ENCODE measurements around the gene PTPRQ. TPM values are rescaled to one million over a fixed set of nuclear protein-coding genes. Genes with fewer than 3 reads are reported as not detected.

Gene PTPRQ
- total and polyA plus RNA-seq, 11 donors: 0.05 to 4.2 (median 0.20) TPM; not detected in 2

DNA sequence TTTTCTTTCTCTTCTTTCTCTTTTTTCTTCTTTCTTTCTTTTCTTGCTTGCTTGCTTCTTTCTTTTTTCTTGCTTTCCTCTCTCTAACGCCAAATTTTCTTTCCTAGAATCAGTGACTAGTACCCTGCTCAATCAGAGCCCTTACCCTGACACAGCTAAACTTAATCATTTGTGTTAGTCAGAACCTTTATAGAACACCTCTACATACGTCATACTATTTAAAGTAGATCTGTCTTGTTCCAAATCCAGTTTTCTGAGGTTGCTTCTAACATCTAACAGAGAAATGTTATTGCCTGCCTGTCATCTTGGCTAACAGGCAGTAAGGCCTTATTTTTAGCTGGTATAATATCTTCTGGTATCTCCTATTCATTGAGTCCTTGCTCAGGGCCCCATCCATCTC lies 197.9 kb downstream of the PTPRQ start:
- Histone ChIP-seq H3K4me1 (no peaks in the 10 kb centered on the region), H3K27ac (no peak overlapping the region), H3K27me3 (no peaks in the 10 kb centered on the region), H3K9me3 (no peaks in the 10 kb centered on the region), H3K4me3 (no peak overlapping the region), H3K36me3 (no peaks in the 10 kb centered on the region)
- no peak for TF ChIP-seq POLR2A (IDR thresholded peaks at IDR 0.05)
- TF ChIP-seq CTCF (IDR thresholded peaks at IDR 0.05): no peak
- no peak for DNase-seq
- intact Hi-C loops (cut with DNase I): no loop called here
- 71 to 84% (median 82%) methylated on average over 2 of the region's 2 CpGs for WGBS, 4 donors
- ATAC-seq: no peak

GRCh38 chr12:80643961-80644360 lies 199.9 kb downstream of the PTPRQ start:
- TF ChIP-seq POLR2A (IDR thresholded peaks at IDR 0.05) (no peak), CTCF (IDR thresholded peaks at IDR 0.05) (no peak)
- Histone ChIP-seq H3K4me1 (no peaks in the 10 kb centered on the region), H3K27ac (no peak overlapping the region), H3K27me3 (no peaks in the 10 kb centered on the region), H3K9me3 (no peaks in the 10 kb centered on the region), H3K36me3 (no peaks in the 10 kb centered on the region), H3K4me3 (no peak overlapping the region)
- ATAC-seq (no peak), DNase-seq (no peak)
- intact Hi-C loops (cut with DNase I): no loop called here
- 28 to 48% (median 41%) methylated on average over 2 of the region's 2 CpGs for WGBS, 4 donors

DNA sequence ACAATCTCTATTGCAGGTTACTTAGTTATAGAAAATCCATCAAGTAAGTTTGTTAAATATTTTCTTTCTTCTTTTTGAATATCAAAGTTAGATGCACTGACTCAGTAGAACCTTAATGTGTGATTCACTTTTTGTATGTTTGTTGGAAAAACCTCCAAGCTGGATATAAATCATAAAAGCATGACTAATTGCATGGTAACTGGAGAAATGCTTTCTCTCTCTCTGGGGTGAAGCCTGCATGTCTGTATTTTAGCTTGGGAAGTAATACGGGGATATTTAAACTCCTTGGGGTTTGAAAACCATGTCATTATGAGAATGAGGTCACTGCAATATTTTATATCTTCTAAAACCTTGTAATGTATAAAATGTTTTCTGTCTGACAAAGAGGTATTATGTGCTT lies 204.8 kb downstream of the PTPRQ start:
- TF ChIP-seq CTCF (IDR thresholded peaks at IDR 0.05) (no peak), POLR2A (IDR thresholded peaks at IDR 0.05) (no peak)
- Histone ChIP-seq H3K4me3 (no peak overlapping the region), H3K4me1 (no peaks in the 10 kb centered on the region), H3K27ac (no peak overlapping the region), H3K9me3 (no peaks in the 10 kb centered on the region), H3K36me3 (no peaks in the 10 kb centered on the region), H3K27me3 (no peaks in the 10 kb centered on the region)
- 63 to 73% (median 67%) methylated on average over 1 of the region's 1 CpG for WGBS, 4 donors
- intact Hi-C loops (cut with DNase I): no loop called here
- DNase-seq: no peak
- no peak for ATAC-seq

DNA sequence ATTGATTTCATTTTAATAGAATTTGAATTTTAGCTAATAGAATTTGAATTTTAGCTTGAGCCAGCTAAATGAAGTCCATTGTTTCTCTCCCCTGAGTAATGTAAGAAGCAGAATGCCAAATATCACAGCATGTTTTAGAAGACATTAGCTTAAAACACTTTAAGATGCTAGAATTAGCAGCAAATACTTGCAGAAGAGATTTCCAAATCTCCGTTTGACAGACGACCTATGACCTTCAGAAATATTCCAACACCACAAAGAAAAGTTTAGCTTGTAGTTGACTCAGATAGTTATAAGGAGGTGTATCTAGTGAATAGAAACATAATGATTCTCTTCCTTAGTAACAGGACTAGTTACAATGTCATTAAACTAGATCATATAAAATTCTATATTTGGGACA lies 211.7 kb downstream of the PTPRQ start:
- Histone ChIP-seq H3K9me3 (no peaks in the 10 kb centered on the region), H3K27me3 (no peaks in the 10 kb centered on the region), H3K27ac (no peak overlapping the region), H3K4me3 (no peak overlapping the region), H3K36me3 (no peaks in the 10 kb centered on the region), H3K4me1 (no peaks in the 10 kb centered on the region)
- WGBS, 4 donors: 26 to 53% (median 49%) methylated on average over 2 of the region's 2 CpGs
- TF ChIP-seq POLR2A (IDR thresholded peaks at IDR 0.05) (no peak), CTCF (IDR thresholded peaks at IDR 0.05) (no peak)
- intact Hi-C loops (cut with DNase I): no loop called here
- DNase-seq (no peak), ATAC-seq (no peak)
